Measurements from ENCODE around the gene CSF2.

CSF2 gene

DNA sequence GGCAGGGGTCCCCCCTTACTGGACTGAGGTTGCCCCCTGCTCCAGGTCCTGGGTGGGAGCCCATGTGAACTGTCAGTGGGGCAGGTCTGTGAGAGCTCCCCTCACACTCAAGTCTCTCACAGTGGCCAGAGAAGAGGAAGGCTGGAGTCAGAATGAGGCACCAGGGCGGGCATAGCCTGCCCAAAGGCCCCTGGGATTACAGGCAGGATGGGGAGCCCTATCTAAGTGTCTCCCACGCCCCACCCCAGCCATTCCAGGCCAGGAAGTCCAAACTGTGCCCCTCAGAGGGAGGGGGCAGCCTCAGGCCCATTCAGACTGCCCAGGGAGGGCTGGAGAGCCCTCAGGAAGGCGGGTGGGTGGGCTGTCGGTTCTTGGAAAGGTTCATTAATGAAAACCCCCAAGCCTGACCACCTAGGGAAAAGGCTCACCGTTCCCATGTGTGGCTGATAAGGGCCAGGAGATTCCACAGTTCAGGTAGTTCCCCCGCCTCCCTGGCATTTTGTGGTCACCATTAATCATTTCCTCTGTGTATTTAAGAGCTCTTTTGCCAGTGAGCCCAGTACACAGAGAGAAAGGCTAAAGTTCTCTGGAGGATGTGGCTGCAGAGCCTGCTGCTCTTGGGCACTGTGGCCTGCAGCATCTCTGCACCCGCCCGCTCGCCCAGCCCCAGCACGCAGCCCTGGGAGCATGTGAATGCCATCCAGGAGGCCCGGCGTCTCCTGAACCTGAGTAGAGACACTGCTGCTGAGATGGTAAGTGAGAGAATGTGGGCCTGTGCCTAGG lies at the start of gene CSF2:
CSF2 (plus strand) TSS at position 559 of the 783 bp plus-strand sequence; CDS start at position 594, 35 bp downstream.
- no peak for DNase-seq

GRCh38 chr5:132024117-132024435 lies 49.5 kb upstream of the CSF2 start:
- DNase-seq = no peak

DNA sequence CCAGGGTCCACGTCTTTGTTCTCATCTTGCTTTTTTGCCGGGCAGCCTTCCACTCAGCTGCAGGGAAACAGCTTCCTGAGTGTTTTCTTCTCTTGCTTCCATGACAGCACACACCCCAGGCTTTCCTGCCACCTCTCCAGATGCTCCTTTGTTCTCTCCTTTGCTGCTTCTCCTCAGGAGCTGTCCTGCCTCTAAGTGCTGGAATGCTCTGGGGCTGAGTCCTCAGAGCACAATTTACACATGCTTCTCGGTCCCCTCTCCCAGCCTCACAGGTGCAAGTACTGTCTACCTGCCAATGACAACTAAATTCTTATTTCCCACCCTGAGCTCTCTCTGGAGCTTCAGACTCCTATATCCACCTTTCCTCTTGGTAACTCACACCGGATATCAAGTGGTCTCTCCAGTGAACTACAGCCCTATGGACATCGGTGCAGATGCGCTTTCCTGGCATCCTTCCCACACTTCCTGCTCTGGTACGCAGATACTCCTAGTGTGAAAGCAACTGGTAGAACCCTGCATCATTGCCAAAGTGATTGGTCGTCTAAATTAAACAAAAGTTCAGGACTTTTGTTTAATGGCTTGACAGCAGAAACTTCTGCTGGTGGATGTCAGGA lies 48.7 kb upstream of the CSF2 start:
- DNase-seq = no peak

DNA sequence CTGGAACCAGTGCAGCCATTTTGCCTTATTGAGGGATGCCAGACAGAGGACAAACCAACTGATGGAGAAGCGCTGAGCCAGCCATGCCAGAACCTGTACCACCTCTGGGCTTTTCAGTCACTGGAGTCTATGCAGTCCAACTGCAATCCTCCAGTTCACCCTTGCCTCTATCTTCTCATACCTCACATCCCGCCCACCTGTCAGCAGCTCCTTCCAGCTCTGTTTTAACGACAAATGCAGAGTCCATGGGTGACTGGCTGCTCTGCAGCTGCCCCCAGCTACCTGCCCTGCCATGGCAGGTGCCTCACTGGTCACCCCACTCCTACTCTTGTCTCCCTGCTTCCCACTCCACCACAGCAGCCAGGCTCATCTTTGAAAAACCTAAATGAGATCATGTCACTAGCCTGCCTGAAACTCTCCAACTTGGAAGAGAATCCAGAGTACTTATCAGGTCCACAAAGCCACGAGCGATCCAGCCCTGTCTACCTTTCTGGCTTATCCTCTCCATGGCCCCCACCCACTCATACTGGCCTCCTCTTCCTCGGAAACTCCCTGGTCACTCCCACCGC lies 48.1 kb upstream of the CSF2 start:
- DNase-seq = no peak

DNA sequence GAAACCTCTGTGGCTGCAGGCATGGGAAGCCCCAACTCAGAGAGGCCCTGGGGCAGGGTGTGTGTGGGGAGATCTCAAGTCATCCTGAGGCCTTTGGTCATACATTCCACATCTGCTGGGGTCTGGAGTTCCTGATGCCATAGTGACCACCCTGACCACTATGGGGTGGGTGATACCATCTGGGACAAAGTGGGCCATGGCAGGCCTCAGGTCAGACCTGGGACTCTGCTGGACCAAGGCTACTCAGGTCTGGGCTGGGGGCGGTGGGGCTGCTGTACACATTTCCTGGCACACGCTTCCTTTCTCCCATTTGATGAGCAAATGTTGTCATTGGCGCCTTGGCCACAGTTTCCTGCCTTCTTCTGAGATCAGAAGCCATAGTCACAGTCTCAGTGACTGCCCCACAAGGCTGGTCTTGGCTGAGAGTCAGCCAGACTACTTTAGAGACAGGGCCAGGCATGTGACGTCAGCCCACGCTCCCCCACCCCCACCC lies 47.0 kb upstream of the CSF2 start:
- DNase-seq = peak; percentile 59 to 66

GRCh38 chr5:132027027-132027426 lies 46.6 kb upstream of the CSF2 start:
- DNase-seq = no peak

GRCh38 chr5:132029609-132030330 lies 43.8 kb upstream of the CSF2 start:
- no peak for DNase-seq

DNA sequence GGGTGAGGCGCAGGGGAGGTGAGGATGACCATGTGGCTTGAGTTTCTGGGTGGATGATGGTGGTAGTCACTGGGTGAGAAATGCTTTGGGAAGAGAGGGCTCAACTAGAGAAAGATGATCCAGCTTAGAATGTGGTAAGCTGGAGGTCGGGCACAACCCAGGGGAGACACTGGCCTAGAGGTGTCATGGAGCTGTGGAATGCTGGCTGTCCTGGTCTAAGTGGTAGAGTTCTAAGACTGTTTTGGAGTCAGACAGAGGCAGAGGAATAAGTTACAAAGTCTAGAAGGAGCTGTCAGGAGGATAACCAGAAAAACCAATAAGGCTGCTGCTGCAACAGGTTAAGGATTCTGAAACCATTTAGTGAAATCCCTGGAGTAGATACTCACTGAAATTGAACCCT lies 43.0 kb upstream of the CSF2 start:
- no peak for DNase-seq

DNA sequence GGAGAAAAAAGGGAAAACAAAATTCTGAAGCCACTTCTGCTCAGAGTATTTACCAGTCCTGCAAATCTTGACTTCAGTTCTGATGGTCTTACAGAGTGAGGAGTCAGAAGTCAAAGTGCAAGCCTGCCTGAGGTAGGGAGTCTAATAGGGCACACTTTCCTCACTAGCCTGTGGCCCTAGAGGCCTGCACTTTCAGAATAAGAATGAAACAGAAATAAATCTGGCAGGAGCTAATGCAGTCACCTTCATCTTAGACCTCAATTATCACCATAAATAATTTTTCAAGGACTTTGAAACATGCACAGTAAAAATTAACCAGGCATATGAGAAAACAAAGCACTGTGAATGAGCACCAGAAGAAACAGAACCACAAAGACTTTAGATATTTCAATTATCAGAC lies 41.4 kb upstream of the CSF2 start:
- no peak for DNase-seq

DNA sequence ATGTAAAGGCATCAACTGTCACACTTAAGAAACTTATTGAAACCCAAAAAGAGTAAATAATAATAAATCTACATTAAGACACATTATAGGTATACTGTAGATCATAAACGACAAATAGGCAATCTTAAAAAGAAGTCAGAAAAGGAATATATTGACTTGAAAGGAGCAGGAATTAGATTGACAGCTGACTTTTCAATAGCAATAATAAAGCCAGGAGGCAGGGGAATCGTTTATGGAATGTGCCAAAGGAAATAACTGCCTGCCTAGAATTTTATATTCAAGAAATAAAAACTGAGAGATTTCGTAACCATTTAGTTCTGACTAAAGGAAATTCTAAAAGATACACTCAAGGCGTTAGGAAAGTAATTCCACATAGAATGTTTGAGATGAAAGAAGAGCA lies 40.5 kb upstream of the CSF2 start:
- DNase-seq = no peak

DNA sequence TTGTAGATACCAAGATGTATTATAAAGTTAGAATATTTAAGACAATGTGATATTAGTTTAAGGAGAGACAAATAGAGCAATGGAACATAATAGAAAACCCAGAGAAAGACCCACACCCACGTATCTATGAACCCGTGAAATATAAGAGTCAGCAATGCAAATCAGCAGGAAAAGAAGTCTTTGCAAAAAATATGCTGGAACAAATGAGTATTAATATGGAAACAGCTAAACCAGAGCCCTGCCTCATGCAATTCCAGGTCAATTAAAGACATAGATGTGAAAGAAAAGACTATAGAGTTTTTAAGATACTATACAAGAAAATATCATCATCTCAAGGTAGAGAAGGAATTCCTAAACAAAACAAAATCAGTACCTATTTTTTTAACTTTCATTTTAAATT lies 36.2 kb upstream of the CSF2 start:
- DNase-seq = no peak

GRCh38 chr5:132044207-132044606 lies 29.4 kb upstream of the CSF2 start:
- peak in 1 of 2 donors; percentile 6 for DNase-seq

DNA sequence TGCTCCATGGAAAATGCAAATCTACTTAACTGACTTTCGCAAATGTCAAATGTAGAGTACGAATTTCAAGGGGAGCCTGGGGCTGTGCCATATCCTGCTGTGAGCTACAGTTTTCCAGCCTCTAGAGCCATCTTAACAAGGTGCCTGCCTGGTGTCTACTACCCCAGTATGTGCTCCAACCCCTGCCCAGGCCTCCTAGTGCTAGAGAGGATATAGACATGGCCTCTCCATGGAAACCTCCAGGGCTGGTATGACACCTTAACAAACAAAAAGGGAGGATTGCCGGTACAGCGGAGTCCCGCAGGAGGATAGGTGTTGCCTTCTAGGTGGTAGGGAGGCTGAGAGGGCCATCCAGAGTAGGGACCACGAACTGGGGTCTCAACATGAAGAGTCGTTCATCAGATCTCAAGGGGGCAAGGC lies 26.7 kb upstream of the CSF2 start:
- no peak for DNase-seq

- DNase-seq = no peak
Observed at GRCh38 chr5:132049093-132049492, 24.5 kb upstream of the CSF2 start.

DNA sequence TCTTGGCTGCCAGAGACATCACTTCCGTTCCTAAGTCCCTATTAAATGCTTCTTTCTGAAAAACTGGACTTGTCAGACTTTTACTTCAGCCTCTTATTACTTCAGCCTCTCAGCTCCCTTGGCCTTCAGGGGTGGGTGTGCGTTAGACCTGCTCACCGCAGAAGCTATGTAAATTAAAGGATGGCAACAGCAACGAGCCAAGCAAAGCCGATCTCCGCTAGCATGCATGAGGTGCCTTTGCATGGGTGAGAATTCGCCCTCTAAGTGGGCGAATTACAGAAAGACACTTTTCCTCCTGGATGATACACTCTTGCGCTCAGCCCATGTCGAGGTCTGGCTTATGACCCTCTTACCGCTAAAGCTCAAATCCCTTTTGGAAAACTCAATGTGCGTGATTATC lies 24.0 kb upstream of the CSF2 start:
- DNase-seq = no peak

DNA sequence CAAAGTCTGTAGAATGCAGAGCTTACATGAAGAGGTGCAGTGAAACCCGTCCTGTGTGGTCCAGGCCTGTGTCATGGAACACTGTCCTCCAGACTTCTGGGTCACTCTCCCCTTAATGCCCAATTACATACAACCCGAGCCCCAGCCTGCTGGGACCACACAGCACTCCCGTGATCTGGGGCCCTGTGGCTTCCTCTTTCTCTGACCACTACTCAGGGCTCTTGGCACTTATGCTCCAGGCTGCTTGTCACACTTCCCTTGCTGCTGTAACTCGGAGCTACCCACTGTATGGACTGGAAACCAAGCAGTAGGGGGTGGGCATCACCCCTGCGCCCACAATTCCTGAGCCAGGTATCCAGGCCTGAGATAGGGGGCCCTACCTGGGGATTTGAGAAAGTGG lies 23.5 kb upstream of the CSF2 start:
- no peak for DNase-seq

DNA sequence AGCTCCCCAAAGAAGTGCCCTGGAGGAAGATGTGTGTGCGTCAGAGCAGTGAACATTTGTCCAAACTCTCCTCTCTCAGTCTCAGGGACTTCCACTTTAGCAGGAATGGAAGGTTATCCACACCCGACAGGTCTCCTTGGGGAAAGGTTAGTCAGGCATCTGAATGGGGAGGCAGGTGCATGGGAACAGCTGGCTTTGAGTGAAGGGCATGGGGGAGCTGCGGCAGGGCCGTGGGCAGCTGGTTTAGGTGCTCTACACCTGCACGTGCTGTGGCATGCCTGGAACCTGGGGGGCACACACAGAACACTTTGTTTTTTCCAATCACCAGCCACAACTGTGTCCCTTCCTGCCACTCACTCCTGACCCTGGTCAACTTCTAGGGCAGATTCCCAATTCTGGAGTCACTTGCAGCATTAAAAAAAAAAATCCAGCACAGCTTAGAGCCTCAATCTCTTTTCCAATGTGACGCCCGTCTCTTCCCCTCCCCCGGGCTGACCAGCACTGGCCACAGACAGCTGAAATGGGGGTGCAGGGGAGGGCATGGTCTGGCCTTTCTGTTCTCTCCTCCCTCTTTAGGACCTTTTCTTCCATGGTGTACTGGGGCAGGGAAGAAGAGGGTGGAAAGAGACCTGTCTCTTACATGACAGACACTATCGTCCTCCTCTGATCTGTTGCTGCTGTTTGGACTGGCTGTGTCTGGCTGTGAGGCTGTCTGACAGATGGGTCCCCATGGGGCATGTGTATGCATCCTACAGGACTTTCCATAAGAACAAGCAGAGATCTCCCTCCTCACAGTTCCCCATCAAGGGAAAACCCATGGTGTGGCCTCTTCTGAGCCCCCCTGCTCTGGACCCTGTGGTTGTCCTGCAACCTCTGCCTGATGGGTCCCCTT lies 22.7 kb upstream of the CSF2 start:
- no peak for DNase-seq

- no peak for DNase-seq
Observed at GRCh38 chr5:132052520-132052919, 21.1 kb upstream of the CSF2 start.

DNA sequence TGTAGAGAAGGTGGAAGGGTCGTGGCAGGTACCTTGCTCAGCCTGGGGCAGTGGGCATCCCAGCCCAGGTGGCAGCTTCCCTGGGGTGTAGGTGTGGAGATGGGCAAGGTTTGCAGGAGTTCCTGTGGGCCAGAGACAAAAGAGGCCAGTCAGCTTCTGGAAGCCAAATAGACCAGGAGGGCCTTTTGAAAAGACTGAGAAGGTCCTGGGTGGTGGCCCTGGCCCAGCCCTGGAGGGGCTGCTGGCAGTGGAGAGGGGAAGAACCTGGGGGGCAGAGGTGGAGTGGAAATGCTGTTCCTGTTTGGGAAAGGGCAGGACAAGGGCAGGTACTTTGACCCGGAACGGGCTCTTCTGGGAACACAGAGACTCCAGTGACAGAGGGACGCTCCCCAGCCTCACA lies 20.1 kb upstream of the CSF2 start:
- DNase-seq = no peak

DNA sequence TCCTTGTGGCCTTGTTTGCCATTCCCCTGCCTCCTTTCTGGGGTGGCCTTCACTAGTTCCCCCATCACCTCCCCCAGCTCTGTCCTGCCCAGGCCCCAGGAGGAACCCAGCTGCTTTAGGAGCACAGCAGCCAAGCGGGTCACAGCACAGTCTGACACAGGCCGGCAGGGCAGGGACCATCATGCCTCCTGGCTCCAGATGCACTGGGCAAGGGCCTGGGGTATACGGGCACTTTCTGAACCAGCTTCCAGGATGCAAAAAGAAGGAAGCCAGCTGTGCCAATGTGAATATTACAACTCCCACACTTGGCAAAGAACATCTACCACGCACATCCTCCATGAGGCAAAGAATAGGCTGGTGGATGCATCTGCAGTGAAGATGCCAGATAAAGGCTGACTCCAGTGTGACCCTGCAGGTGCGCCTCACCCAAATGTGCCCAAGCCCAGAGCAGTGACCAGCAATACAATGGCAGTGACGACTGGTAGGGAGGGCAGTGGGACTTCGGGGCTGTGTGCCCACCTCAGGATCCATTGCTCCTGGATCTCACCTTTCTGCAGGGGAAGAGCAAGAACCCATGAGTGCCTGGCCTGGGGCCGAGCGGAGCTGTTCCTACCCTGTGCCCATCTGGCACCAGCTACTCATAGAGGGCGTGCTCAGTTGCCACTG lies 19.4 kb upstream of the CSF2 start:
- no peak for DNase-seq

- DNase-seq = no peak
Observed at GRCh38 chr5:132054697-132055440, 18.7 kb upstream of the CSF2 start.
